GM23338 (cell line): ENCODE data around the gene NSUN4. TPM values are rescaled to one million over a fixed set of nuclear protein-coding genes. Genes with fewer than 3 reads are reported as not detected.

ENCODE experiments used
- ATAC-seq: fragments of 200-7000 bp; cut with Tn5 transposase; 3 replicates; pipeline ENCODE4 v1.9.1; 2020
- DNase-seq: peaks from one replicate; pipeline ENCODE4 v3.0.0-alpha.2; 2015; ENCODE audit warnings: low spot score
- H2AFZ ChIP-seq: fragments of 200-600 bp; sonication (generic); 2 replicates; pipeline ENCODE4 v1.8.0; 2016; ENCODE audit warnings: antibody characterized with exemption, mild to moderate bottlenecking, moderate library complexity
- H3F3A ChIP-seq: fragments of 200-600 bp; sonication (generic); replicated peaks from 2 replicates; pipeline ENCODE4 v1.8.0; 2017; ENCODE audit warnings: antibody characterized with exemption, mixed run types, low read depth
- H3K27ac ChIP-seq: fragments of 200-600 bp; sonication (generic); 2 replicates; pipeline ENCODE4 v1.6.1; 2016; ENCODE audit warnings: low read depth
- H3K27me3 ChIP-seq: fragments of 200-600 bp; sonication (generic); 2 replicates; pipeline ENCODE4 v1.8.0; 2016; ENCODE audit warnings: mild to moderate bottlenecking, mixed run types, moderate library complexity; ENCODE audit not compliant: insufficient read depth
- H3K36me3 ChIP-seq: fragments of 200-600 bp; sonication (generic); 2 replicates; pipeline ENCODE4 v1.8.0; 2016; ENCODE audit warnings: mild to moderate bottlenecking; ENCODE audit not compliant: insufficient read depth
- H3K4me1 ChIP-seq: fragments of 200-600 bp; sonication (generic); 2 replicates; pipeline ENCODE4 v1.8.0; 2016; ENCODE audit warnings: mild to moderate bottlenecking, moderate library complexity; ENCODE audit not compliant: insufficient read depth
- H3K4me2 ChIP-seq: fragments of 200-600 bp; sonication (generic); 2 replicates; pipeline ENCODE4 v1.7.1; 2017; ENCODE audit warnings: mixed run types
- H3K4me3 ChIP-seq: fragments of 200-600 bp; sonication (generic); 2 replicates; pipeline ENCODE4 v1.6.1; 2016; ENCODE audit warnings: mixed run types
- H3K79me2 ChIP-seq: fragments of 200-600 bp; sonication (generic); replicated peaks from 2 replicates; pipeline ENCODE4 v1.8.0; 2017; ENCODE audit warnings: mild to moderate bottlenecking; ENCODE audit not compliant: insufficient read depth
- H3K9me2 ChIP-seq: fragments of 200-600 bp; sonication (generic); 2 replicates; pipeline ENCODE4 v1.8.0; 2017; ENCODE audit not compliant: insufficient read depth
- H4K20me1 ChIP-seq: fragments of 200-600 bp; sonication (generic); replicated peaks from 2 replicates; pipeline ENCODE4 v1.8.0; 2017; ENCODE audit warnings: mild to moderate bottlenecking; ENCODE audit not compliant: insufficient read depth
- H3K27ac Mint-ChIP-seq: 2 replicates; pipeline ENCODE4 v1.8.0; 2020; ENCODE audit warnings: inconsistent platforms, mild to moderate bottlenecking, moderate library complexity, mixed read lengths
- H3K27me3 Mint-ChIP-seq: 3 replicates; pipeline ENCODE4 v1.8.0; 2022; ENCODE audit warnings: low read depth, mild to moderate bottlenecking, moderate library complexity, mixed read lengths, inconsistent platforms; ENCODE audit not compliant: insufficient read depth, poor library complexity
- H3K36me3 Mint-ChIP-seq: 3 replicates; pipeline ENCODE4 v1.8.0; 2021; ENCODE audit warnings: low read depth, mild to moderate bottlenecking, inconsistent platforms, moderate library complexity, mixed read lengths
- H3K4me1 Mint-ChIP-seq: 3 replicates; pipeline ENCODE4 v1.8.0; 2020; ENCODE audit warnings: mild to moderate bottlenecking, inconsistent platforms, mixed read lengths
- H3K4me3 Mint-ChIP-seq: 3 replicates; pipeline ENCODE4 v1.8.0; 2021; ENCODE audit warnings: moderate library complexity, mild to moderate bottlenecking, inconsistent platforms, mixed read lengths
- H3K9me3 Mint-ChIP-seq: 3 replicates; pipeline ENCODE4 v1.8.0; 2020; ENCODE audit warnings: moderate library complexity, mild to moderate bottlenecking, inconsistent platforms, mixed read lengths
- CREB1 ChIP-seq: fragments of 250-450 bp; sonication (Bioruptor Pico); IDR thresholded peaks from 2 replicates; pipeline ENCODE4 v1.5.0; 2020; ENCODE audit warnings: low read depth, mild to moderate bottlenecking, moderate library complexity
- ETS1 ChIP-seq: IDR thresholded peaks from 2 replicates; pipeline ENCODE4 v1.6.1; 2016; ENCODE audit warnings: antibody characterized with exemption
- EZH2phosphoT487 ChIP-seq: fragments of 200-600 bp; sonication (generic); IDR thresholded peaks from one replicate; pipeline ENCODE4 v1.8.1; 2018; ENCODE audit warnings: antibody characterized with exemption; ENCODE audit not compliant: unreplicated experiment
- NANOG ChIP-seq: IDR thresholded peaks from 2 replicates; pipeline ENCODE4 v1.6.1; 2016; ENCODE audit warnings: antibody characterized with exemption, borderline replicate concordance
- POLR2AphosphoS5 ChIP-seq: IDR thresholded peaks from 2 replicates; pipeline ENCODE4 v1.6.1; 2016; ENCODE audit warnings: antibody characterized with exemption, low read depth
- STAT1 ChIP-seq: IDR thresholded peaks from one replicate; pipeline ENCODE4 v1.6.1; 2016; ENCODE audit warnings: antibody characterized with exemption; ENCODE audit not compliant: unreplicated experiment
- ZNF114 ChIP-seq: fragments of 250-450 bp; sonication (Bioruptor Pico); IDR thresholded peaks from 2 replicates; pipeline ENCODE4 v1.5.0; 2020; ENCODE audit warnings: mild to moderate bottlenecking, moderate library complexity
- ZNF331 ChIP-seq: fragments of 250-450 bp; sonication (Bioruptor Pico); IDR thresholded peaks from 2 replicates; pipeline ENCODE4 v1.5.0; 2020; ENCODE audit warnings: low read depth, mild to moderate bottlenecking, moderate library complexity
- polyA plus RNA-seq: library from polyadenylated mRNA; unstranded; fragments of >200 nt; fragmentation: Nextera tagmentation; extraction: Ambion mirVana; gene quantifications from 2 replicates; pipeline ENCODE4 v1.2.1, GENCODE V29; 2016
- total RNA-seq: library from RNA; depleted of rRNA; stranded (reverse); fragments of >200 nt; shearing (Covaris generic); gene quantifications from 2 replicates; pipeline ENCODE4 v1.2.3, GENCODE V29; 2014
- TF ChIP-seq, protein P1 (sequence below): fragments of 250-450 bp; sonication (Bioruptor Pico); IDR thresholded peaks from 2 replicates; pipeline ENCODE4 v1.5.0; 2020; ENCODE audit warnings: mild to moderate bottlenecking, moderate library complexity
- TF ChIP-seq, protein P2 (sequence below), 2 experiments: fragments of 200-600 bp in 1 of 2; sonication (generic) in 1 of 2; conservative IDR thresholded peaks; 2 replicates each; pipeline versions ENCODE4 v1.5.1 to v1.6.1; 2016 to 2017; ENCODE audit warnings: antibody characterized with exemption in 2 of 2, low read depth in 2 of 2, mild to moderate bottlenecking in 2 of 2, moderate library complexity in 1 of 2

NSUN4 gene
- total and polyA plus RNA-seq, 2 experiments from 2014 or later: 8.9 to 11.6 TPM

DNA sequence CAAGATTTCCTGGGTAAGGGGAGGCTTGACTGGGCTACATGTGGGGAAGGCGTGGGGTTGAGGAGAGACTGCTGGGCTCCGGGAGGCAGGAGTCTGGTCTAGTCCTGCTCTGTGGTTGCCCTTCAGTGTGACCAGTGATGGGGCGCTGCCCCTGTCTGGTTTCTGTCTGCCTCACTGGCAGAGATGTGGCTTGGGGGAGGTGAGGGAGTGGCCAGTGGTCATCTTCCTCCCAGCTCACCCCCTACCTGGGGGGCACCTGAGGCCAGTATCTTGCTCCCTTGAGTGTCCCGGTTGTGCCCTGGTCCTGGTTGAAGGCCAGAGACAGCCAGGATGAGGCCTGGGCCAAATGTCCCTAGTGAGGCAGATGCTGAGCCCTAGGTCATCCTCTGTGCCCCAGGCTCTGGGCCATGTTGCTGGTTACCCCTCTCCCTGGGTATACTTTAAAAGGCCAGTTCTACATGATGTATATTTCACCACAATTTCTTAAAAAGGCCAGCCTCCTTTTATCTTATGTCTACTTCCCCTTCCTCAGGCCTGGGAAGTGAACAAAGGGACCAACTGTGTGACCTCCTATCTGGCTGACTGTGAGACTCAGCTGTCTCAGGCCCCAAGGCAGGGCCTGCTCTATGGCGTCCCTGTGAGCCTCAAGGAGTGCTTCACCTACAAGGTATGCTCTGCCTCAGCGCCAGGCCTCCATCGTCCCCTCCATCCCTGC is 64.0 kb downstream of the NSUN4 start:
- no peaks in the 10 kb centered on the region for H3K9me2 ChIP-seq
- peaks cover 29% of the 10 kb centered on the region for H3K4me1 ChIP-seq
- H4K20me1 ChIP-seq: no peaks in the 10 kb centered on the region
- Mint-ChIP-seq H3K27me3 (peaks cover 18% of the 10 kb centered on the region), H3K4me3 (no peak overlapping the region), H3K4me1 (peaks cover 31% of the 10 kb centered on the region), H3K36me3 (no peaks in the 10 kb centered on the region; the same call in 1 of the 3 replicates), H3K27ac (no peak overlapping the region), H3K9me3 (no peaks in the 10 kb centered on the region)
- TF ChIP-seq ZNF114 (CRISPR knock-in tag) (no peak), EZH2phosphoT487 (no peak), STAT1 (no peak), POLR2AphosphoS5 (no peak), ZNF331 (CRISPR knock-in tag) (no peak), NANOG (no peak)
- no peak overlapping the region for H2AFZ ChIP-seq
- no peaks in the 10 kb centered on the region for H3K79me2 ChIP-seq
- no peak for ATAC-seq
- no peak overlapping the region for H3K27ac ChIP-seq
- H3K4me2 ChIP-seq: no peak overlapping the region
- DNase-seq: no peak
- H3F3A ChIP-seq: no peaks in the 10 kb centered on the region
- H3K27me3 ChIP-seq: no peaks in the 10 kb centered on the region
- H3K4me3 ChIP-seq: no peak overlapping the region
- no peaks in the 10 kb centered on the region; the same call in 1 of the 2 replicates for H3K36me3 ChIP-seq

DNA sequence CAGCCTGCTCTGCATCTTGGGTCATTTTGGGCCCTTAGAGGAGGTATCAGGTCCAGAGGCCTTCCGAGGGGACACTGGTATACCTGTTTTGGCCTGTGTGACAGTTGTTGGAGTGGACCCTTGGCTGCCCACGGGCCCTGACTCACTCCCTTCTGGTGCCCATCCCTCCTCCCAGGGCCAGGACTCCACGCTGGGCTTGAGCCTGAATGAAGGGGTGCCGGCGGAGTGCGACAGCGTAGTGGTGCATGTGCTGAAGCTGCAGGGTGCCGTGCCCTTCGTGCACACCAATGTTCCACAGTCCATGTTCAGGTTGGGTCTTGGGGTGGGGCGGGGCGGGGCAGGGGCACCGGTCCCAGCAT is 64.6 kb downstream of the NSUN4 start:
- Histone ChIP-seq H2AFZ (no peak overlapping the region), H3K4me2 (no peak overlapping the region), H3K4me3 (no peak overlapping the region), H3K79me2 (no peaks in the 10 kb centered on the region), H3K36me3 (no peaks in the 10 kb centered on the region; the same call in 1 of the 2 replicates), H3K27ac (no peak overlapping the region), H3F3A (no peaks in the 10 kb centered on the region), H3K4me1 (peaks cover 29% of the 10 kb centered on the region), H3K27me3 (no peaks in the 10 kb centered on the region), H3K9me2 (no peaks in the 10 kb centered on the region), H4K20me1 (no peaks in the 10 kb centered on the region)
- no peak overlapping the region for H3K27ac Mint-ChIP-seq
- peaks cover 26% of the 10 kb centered on the region for H3K4me1 Mint-ChIP-seq
- ATAC-seq (no peak), DNase-seq (no peak)
- no peaks in the 10 kb centered on the region; the same call in 1 of the 3 replicates for H3K36me3 Mint-ChIP-seq
- H3K9me3 Mint-ChIP-seq: no peaks in the 10 kb centered on the region
- H3K4me3 Mint-ChIP-seq: no peak overlapping the region
- peaks cover 21% of the 10 kb centered on the region for H3K27me3 Mint-ChIP-seq
- TF ChIP-seq ETS1: no peak
- TF ChIP-seq ZNF331 (CRISPR knock-in tag): no peak
- TF ChIP-seq POLR2AphosphoS5: no peak
- TF ChIP-seq, protein P1, sequence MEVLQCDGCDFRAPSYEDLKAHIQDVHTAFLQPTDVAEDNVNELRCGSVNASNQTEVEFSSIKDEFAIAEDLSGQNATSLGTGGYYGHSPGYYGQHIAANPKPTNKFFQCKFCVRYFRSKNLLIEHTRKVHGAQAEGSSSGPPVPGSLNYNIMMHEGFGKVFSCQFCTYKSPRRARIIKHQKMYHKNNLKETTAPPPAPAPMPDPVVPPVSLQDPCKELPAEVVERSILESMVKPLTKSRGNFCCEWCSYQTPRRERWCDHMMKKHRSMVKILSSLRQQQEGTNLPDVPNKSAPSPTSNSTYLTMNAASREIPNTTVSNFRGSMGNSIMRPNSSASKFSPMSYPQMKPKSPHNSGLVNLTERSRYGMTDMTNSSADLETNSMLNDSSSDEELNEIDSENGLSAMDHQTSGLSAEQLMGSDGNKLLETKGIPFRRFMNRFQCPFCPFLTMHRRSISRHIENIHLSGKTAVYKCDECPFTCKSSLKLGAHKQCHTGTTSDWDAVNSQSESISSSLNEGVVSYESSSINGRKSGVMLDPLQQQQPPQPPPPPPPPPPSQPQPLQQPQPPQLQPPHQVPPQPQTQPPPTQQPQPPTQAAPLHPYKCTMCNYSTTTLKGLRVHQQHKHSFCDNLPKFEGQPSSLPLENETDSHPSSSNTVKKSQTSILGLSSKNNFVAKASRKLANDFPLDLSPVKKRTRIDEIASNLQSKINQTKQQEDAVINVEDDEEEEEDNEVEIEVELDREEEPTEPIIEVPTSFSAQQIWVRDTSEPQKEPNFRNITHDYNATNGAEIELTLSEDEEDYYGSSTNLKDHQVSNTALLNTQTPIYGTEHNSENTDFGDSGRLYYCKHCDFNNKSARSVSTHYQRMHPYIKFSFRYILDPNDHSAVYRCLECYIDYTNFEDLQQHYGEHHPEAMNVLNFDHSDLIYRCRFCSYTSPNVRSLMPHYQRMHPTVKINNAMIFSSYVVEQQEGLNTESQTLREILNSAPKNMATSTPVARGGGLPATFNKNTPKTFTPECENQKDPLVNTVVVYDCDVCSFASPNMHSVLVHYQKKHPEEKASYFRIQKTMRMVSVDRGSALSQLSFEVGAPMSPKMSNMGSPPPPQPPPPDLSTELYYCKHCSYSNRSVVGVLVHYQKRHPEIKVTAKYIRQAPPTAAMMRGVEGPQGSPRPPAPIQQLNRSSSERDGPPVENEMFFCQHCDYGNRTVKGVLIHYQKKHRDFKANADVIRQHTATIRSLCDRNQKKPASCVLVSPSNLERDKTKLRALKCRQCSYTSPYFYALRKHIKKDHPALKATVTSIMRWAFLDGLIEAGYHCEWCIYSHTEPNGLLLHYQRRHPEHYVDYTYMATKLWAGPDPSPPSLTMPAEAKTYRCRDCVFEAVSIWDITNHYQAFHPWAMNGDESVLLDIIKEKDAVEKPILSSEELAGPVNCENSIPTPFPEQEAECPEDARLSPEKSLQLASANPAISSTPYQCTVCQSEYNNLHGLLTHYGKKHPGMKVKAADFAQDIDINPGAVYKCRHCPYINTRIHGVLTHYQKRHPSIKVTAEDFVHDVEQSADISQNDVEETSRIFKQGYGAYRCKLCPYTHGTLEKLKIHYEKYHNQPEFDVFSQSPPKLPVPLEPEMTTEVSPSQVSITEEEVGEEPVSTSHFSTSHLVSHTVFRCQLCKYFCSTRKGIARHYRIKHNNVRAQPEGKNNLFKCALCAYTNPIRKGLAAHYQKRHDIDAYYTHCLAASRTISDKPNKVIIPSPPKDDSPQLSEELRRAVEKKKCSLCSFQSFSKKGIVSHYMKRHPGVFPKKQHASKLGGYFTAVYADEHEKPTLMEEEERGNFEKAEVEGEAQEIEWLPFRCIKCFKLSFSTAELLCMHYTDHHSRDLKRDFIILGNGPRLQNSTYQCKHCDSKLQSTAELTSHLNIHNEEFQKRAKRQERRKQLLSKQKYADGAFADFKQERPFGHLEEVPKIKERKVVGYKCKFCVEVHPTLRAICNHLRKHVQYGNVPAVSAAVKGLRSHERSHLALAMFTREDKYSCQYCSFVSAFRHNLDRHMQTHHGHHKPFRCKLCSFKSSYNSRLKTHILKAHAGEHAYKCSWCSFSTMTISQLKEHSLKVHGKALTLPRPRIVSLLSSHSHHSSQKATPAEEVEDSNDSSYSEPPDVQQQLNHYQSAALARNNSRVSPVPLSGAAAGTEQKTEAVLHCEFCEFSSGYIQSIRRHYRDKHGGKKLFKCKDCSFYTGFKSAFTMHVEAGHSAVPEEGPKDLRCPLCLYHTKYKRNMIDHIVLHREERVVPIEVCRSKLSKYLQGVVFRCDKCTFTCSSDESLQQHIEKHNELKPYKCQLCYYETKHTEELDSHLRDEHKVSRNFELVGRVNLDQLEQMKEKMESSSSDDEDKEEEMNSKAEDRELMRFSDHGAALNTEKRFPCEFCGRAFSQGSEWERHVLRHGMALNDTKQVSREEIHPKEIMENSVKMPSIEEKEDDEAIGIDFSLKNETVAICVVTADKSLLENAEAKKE (CRISPR knock-in tag): no peak
- TF ChIP-seq, protein P2, sequence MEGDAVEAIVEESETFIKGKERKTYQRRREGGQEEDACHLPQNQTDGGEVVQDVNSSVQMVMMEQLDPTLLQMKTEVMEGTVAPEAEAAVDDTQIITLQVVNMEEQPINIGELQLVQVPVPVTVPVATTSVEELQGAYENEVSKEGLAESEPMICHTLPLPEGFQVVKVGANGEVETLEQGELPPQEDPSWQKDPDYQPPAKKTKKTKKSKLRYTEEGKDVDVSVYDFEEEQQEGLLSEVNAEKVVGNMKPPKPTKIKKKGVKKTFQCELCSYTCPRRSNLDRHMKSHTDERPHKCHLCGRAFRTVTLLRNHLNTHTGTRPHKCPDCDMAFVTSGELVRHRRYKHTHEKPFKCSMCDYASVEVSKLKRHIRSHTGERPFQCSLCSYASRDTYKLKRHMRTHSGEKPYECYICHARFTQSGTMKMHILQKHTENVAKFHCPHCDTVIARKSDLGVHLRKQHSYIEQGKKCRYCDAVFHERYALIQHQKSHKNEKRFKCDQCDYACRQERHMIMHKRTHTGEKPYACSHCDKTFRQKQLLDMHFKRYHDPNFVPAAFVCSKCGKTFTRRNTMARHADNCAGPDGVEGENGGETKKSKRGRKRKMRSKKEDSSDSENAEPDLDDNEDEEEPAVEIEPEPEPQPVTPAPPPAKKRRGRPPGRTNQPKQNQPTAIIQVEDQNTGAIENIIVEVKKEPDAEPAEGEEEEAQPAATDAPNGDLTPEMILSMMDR (conservative IDR thresholded peaks at IDR 0.05; ENCODE audit: low read depth in 2 of 2): no peak
- no peak for TF ChIP-seq CREB1
